ENCODE data around the gene SEC14L5. TPM values are rescaled to one million over a fixed set of nuclear protein-coding genes. Genes with fewer than 3 reads are reported as not detected.

Gene SEC14L5
- total RNA-seq, 6 experiments from 2014 or later = not detected

DNA sequence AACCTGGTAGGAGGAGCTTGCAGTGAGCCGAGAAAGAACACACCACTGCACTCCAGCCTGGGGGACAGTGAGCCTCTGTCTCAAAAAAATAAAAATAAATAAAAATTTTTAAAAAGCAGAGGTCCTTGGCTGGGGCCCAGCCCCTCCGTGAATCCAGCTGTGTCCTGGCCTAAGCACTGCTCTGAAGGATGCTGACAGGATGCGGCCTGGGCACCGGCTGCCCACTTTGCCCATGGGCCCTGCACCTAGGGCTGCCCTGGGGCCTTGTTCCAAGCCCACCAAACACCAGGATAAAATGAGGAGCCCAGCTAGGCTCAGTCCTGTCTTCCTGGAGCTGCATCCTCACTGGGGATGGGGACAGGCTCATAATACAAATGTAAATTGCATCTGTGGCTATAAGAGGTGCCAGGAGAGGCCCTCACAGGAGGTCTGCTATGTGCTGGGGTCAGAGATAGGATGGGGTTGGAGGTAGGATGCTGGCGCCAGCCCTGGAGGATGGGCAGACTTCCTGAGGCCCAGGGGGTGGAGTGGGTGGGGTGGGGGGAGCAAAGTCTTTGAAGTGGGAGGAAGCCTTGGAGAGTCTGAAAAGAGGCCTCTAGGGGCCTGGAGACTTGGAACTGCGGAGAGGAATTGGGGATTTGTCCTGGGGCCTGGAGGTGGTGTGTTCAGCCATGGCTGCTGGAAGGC lies 101.4 kb downstream of the SEC14L5 start:
- H3K36me3 Mint-ChIP-seq (ENCODE audit: low read depth) = no peaks in the 10 kb centered on the region
- H3K27ac Mint-ChIP-seq = no peak overlapping the region
- no peaks in the 10 kb centered on the region for H3K9me3 Mint-ChIP-seq
- no peak for DNase-seq
- TF ChIP-seq, protein P1, sequence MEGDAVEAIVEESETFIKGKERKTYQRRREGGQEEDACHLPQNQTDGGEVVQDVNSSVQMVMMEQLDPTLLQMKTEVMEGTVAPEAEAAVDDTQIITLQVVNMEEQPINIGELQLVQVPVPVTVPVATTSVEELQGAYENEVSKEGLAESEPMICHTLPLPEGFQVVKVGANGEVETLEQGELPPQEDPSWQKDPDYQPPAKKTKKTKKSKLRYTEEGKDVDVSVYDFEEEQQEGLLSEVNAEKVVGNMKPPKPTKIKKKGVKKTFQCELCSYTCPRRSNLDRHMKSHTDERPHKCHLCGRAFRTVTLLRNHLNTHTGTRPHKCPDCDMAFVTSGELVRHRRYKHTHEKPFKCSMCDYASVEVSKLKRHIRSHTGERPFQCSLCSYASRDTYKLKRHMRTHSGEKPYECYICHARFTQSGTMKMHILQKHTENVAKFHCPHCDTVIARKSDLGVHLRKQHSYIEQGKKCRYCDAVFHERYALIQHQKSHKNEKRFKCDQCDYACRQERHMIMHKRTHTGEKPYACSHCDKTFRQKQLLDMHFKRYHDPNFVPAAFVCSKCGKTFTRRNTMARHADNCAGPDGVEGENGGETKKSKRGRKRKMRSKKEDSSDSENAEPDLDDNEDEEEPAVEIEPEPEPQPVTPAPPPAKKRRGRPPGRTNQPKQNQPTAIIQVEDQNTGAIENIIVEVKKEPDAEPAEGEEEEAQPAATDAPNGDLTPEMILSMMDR (IDR thresholded peaks at IDR 0.05) = no peak
- no peaks in the 10 kb centered on the region for H3K4me1 Mint-ChIP-seq (ENCODE audit: low read depth)
- peaks cover 20% of the 10 kb centered on the region for H3K27me3 Mint-ChIP-seq (ENCODE audit: insufficient read depth)
- H3K4me3 Mint-ChIP-seq = no peak overlapping the region

DNA sequence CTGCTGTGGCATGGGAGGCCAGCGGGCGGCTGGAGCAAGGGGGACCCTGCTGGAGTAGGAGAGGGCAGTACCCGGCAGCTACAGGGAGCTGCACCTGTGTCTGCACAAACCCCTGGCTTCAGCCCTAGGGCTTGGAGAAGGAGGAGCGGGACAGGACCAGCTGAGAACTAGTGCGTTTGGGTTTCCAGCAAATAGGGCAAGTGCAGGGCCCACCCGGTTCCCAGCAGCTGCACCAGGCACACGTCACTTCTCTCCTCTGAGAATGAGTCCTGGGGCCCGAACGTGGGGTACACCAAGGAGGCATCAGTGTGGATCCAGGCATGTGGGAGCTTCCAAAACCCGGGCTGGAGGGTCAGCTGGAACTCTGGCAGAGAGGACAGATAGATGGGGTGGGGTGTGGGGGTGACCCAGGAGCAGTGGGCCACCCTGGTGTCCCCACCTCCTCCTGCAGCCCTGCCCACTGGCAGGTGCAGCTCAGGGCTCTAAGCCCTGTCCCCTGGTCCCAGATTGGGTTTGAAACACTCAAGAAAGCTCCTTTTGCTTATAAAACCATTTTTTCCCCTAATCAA lies 102.0 kb downstream of the SEC14L5 start:
- H3K36me3 Mint-ChIP-seq (ENCODE audit: low read depth) = no peaks in the 10 kb centered on the region
- TF ChIP-seq, protein P1 (IDR thresholded peaks at IDR 0.05) = no peak
- no peak overlapping the region for H3K4me3 Mint-ChIP-seq
- H3K9me3 Mint-ChIP-seq = no peaks in the 10 kb centered on the region
- H3K27me3 Mint-ChIP-seq (ENCODE audit: insufficient read depth) = peaks cover 19% of the 10 kb centered on the region
- no peak overlapping the region for H3K27ac Mint-ChIP-seq
- no peaks in the 10 kb centered on the region for H3K4me1 Mint-ChIP-seq (ENCODE audit: low read depth)
- no peak for DNase-seq

DNA sequence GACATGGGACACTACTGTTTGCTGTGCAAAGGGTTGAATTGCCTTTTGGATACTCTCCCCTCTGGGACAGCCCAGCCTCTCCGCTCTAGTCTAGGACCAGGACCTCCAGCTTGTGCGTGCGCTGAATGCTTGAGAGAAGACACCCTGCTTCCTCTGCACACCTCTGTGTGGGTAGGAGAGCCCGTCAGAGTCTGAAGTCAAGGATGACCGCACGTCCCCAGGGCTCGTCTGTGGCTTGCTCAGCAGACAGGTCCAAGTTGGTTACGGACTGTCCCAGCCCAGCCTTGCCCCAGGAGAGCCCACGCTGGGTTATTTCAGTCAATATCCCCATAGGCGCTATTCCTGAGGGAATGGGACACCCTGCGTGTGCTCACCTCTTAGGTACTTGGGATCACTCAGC lies 103.9 kb downstream of the SEC14L5 start:
- Mint-ChIP-seq H3K9me3 (no peaks in the 10 kb centered on the region), H3K27ac (no peak overlapping the region), H3K4me3 (no peak overlapping the region), H3K4me1 (ENCODE audit: low read depth) (no peaks in the 10 kb centered on the region), H3K36me3 (ENCODE audit: low read depth) (no peaks in the 10 kb centered on the region), H3K27me3 (ENCODE audit: insufficient read depth) (peaks cover 25% of the 10 kb centered on the region)
- TF ChIP-seq, protein P1 (IDR thresholded peaks at IDR 0.05) = no peak
- no peak for DNase-seq

DNA sequence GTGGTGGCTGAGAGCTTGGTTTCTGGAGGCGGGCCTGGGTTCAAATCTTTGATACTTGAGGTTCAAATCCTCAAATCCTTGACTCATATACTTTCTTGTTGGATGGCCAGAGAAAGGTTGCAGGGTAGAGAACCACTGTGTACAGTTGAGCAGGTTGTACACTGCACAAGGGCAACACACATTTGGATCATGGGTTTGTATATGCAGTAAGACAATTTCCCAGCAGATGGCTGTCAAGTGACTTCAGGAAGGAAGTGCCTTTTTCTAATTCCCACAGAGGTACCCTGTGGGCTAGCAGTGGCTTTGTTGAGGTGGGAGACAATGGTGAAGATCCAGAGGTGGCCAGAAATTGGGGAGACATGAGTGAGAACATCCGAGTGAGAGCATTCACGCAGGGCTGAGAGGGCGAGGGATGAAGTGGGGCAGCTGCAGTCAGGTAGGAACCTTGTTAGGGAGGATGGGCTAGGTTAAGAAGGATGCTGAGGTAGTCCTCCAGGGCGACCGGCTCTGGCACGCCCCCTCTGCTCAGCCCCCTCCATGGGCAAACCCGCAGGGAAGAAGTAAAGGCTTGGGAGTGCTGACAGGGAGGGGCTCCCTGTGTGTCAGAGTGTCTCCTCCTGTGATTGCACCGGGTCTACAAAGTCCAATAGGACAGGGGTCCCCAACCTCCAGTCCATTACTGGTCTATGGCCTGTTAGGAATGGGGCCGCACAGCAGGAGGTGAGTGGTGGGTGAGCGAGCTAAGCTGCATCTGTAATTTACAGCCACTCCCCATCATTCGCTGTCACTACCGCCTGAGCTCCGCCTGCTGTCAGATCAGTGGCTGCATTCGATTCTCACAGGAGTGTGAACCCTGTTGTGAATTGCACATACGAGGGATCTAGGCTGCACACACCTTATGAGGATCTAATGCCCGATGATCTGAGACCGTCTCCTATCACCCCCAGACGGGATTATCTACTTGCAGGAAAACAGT lies 104.9 kb downstream of the SEC14L5 start:
- Mint-ChIP-seq H3K27ac (no peak overlapping the region), H3K36me3 (ENCODE audit: low read depth) (no peaks in the 10 kb centered on the region), H3K9me3 (no peaks in the 10 kb centered on the region), H3K4me3 (no peak overlapping the region), H3K27me3 (ENCODE audit: insufficient read depth) (peaks cover 27% of the 10 kb centered on the region), H3K4me1 (ENCODE audit: low read depth) (no peaks in the 10 kb centered on the region)
- DNase-seq = no peak
- TF ChIP-seq, protein P1 (IDR thresholded peaks at IDR 0.05) = 0 out of 2 replicates have a peak, but pooled peaks have one; percentile 10

DNA sequence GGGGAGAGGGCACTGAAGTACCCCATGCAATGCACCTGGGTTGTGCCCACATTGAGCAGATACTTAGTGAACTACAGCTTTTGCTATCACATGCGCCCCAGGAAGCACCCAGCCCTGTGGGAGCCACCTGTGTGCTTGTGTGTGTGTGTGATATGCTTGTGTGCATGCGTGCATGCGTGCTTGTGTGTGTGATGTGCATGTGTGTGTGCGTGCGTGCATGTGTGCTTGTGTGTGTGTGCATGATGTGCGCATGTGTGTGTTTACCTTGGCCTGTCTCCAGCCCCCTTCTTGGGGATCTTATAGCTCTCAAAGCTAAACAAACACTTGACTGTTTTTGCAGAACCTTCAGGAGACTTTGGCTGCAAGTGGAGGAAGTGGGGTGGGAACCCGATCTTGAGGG lies 106.8 kb downstream of the SEC14L5 start:
- TF ChIP-seq, protein P1 (IDR thresholded peaks at IDR 0.05) = no peak
- no peaks in the 10 kb centered on the region for H3K36me3 Mint-ChIP-seq (ENCODE audit: low read depth)
- H3K4me3 Mint-ChIP-seq = no peak overlapping the region
- H3K27me3 Mint-ChIP-seq (ENCODE audit: insufficient read depth) = peaks cover 28% of the 10 kb centered on the region
- H3K4me1 Mint-ChIP-seq (ENCODE audit: low read depth) = no peaks in the 10 kb centered on the region
- no peak overlapping the region for H3K27ac Mint-ChIP-seq
- no peak for DNase-seq
- H3K9me3 Mint-ChIP-seq = no peaks in the 10 kb centered on the region

Data from HFFc6 (cell line).